Fibroblast of peridontal ligament (primary cell): ENCODE data around the gene NEURL1B.
"Not testable (repeated sequence)": the region's sequence is repeated elsewhere in the genome, so short reads cannot be mapped to it uniquely, and the experiment has no call there.

Experiments used
- DNase-seq: peaks from one replicate; pipeline ENCODE4 v3.0.0-alpha.2; 2010; ENCODE audit errors: extremely low read depth

NEURL1B gene, protein sequence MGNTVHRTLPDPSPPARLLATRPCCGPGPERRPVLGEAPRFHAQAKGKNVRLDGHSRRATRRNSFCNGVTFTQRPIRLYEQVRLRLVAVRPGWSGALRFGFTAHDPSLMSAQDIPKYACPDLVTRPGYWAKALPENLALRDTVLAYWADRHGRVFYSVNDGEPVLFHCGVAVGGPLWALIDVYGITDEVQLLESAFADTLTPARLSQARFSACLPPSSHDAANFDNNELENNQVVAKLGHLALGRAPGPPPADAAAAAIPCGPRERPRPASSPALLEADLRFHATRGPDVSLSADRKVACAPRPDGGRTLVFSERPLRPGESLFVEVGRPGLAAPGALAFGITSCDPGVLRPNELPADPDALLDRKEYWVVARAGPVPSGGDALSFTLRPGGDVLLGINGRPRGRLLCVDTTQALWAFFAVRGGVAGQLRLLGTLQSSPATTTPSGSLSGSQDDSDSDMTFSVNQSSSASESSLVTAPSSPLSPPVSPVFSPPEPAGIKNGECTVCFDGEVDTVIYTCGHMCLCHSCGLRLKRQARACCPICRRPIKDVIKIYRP

DNA sequence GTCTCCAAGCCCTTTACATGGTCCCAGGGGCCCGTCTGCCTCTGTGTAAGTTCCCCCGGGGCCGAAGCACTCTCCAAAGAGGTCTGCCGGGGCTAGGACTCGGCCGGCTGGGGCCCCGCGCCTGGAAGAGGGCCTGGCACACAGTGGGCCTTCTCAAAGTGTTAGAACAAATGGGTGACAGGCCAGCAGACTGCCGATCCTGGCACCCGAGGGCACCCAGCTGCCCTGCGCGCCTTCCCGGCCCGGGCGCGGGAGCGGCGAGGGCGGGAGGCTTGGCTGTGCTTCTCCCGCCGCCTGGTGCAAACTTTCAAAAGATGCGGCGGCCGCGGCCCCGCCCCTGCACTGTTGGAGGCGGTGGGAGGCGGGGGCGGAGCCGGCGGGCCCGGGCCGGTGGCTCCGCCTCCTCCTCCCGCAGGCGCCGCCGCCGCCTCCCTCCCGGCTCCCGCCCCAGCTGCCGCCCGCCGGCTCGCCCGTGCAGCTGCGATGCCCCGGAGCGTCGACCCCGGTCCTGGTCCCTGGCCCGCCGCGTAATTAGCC lies at the start of gene NEURL1B:
Gene NEURL1B (plus strand): TSS at position 442 of the 537 bp plus-strand sequence. CDS start 144 bp downstream, outside the sequence.
- peak; percentile 19 for DNase-seq

DNA sequence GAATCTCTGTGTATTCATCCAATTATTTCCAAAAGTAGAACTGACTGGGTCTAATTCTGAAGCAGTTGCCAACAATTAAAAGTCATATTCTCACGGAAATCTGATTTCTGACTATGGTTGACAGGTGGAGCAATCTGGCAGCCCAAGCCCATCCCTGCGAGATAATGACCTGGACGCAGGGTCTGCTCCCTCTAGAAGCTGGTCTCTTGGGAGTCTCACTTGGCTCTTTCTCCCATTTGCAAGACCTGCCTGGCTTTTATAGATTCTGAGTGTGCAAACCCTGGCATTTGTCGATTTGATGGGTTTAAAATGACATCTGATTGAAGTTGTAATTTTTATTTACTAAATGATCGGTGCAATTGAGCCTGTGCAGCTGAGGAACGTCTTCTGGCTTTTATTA lies 49.4 kb upstream of the NEURL1B start:
- DNase-seq, result no peak

DNA sequence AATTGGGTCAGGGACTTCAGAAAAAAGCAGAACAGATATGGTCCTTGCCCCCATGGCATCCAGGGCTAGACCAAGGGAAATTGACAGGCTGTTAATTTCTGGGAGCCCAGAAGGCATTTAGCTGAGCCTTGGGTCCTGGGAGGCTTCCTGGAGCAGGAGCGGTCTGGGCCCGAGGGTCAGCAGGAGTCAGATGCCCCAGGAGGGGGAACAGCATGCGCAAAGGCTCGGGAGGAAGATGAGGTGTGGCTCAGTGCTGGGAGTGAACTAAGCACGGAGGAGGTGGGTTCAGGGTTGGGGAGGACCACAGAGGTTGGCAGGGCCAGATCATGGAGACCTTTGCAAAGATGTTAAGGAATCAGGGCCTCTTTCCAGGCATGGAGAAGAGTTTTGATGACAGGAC lies 48.2 kb upstream of the NEURL1B start:
- DNase-seq, result no peak

DNA sequence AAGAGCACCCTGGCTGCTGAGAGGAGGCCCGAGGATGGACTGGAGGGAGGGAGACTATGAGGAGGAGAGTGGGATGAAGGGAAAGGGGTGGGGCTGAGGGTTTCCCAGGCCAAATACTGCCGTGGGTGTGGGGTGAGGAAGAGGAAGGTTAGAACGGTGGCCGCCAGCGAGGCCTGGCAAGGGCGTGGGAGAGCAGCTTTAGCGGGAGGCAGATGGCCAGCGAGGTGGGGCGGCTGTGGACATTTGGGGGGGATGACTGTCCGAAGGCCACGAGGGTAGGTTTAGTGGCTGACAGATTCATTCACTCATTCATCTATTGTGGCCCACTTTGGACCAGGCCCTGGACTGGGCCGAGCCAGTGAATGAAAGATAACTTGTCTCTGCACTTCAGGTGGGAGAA lies 47.8 kb upstream of the NEURL1B start:
- DNase-seq, result no peak

DNA sequence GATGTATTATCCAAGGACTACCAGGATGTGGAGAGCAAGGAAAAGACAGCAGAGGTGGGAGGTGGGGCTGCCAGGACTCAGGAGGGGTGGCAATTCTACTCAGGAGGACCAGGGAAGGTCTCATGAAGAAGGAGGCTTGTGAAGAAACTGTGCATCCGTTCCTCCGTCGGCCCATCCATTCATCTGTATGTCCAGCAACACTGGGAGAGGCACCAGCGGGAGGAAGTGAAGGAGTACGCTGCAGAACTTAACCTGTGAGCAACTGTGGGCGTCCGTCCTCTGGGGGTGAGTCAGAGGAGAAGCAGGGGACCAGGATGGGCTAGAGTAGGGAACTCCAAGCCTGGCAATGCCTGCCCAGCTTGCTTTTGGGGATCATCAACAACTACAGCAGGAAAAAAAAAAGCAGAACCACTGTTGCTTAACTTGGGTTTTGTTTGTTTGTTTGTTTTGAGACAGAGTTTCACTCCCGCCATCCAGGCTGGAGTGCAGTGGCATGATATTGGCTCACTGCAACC lies 47.3 kb upstream of the NEURL1B start:
- no peak for DNase-seq

DNA sequence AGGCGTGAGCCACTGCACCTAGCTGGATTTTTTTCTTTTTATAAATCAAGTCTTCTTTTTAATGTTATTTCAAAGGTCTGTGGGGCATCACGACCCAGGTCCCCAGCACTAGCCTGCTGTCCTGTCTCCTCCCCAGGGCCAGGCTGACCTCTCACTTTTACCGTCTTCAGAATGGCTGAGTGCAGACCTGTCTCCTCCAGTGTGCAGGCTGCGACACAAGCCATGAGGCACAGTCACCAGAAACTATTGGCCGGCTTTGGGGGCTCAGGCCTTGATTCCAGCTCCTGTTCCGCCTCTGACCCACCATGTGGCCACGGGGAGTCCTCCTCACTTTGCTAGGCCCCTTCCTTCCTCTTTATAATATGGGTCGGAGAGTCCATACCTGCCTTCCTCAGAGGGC lies 46.6 kb upstream of the NEURL1B start:
- DNase-seq, result no peak

DNA sequence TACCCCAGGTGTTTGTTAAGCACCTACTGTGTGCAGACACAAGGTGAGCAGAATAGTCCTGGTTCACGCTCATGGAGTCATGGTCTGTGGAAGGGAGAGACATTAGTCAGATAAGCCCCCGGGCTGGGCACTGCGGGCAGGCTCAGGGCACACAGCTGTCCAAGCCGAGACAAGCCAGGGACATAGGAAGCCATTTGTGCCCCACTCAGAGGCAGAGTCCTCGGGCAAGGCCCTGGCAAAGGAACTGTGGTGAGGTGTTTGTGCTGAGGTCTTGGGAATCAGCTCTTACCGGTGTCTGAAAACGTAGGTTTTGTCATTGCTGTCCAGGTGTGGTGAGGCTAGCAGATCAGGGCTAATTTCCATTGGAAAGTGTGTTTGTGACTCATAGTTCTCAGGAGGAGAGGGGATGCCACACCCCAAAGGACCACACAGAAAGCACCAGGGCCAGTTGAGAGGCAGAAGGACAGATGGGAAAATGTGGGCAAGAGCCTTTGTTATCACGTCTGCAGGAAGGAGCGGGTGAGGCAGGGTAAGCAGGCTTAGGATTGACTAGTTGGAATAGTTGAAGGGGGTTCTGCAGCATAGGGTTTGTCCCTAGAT lies 46.1 kb upstream of the NEURL1B start:
- DNase-seq, result no peak

DNA sequence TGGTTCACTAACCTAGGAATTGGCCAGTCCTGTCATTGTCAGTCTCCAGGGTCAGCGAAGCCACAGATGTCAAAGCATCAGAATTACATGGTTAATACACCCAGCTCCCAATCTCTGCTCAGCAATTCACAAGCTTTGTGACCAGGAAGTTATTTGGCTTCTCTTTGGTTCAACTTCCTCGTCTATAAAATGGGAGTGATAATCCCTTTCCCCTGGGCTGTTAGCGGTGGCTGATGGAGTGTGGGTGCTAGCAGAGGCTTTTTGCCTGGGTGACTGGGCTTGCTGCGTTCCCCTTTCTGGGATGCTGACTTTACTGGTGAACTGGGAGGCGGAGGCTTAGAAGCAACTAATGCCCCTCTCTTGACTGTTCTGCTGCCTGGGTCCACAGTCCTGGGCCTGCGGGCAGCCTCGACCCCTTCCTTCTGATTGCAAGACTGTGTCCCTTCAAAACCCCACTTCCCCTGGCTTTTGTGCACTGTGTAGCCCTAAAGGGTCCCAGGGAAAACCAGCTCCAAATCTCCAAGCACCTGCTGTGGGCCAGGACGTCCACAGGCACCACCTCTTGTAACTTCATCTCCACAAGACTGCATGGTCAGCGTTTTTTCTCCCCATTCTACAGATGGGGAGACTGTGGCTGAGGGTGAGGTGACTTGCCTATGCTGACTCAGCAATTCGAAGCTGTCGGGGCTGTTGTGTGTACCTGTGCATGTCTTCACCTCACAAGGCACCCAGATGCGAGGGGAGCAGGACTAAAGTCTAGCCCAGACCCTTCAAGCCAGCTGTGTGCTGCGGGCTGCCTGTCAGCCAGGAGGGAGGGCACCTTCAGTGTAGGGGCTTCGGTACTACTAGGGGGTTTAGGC lies 45.2 kb upstream of the NEURL1B start:
- no peak for DNase-seq

DNA sequence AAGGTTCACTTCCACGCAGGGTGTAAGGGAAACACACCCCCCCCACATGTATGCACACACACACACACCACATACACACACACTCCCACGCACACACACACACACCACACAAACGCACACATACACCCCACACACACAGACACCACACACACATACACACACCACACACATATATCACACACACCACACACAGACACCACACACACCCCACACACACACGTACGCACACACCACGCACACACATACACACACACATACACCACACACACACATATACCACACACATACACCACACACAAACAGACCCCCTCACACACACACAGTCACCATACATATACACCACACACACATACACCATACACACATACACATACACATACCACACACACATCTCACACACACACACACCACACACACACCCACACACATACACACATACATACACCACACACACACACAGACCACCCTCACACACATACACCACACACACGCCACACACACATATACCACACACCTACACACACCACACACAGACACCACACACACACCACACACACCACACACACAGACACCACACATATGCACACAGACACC lies 44.3 kb upstream of the NEURL1B start:
- no peak for DNase-seq

DNA sequence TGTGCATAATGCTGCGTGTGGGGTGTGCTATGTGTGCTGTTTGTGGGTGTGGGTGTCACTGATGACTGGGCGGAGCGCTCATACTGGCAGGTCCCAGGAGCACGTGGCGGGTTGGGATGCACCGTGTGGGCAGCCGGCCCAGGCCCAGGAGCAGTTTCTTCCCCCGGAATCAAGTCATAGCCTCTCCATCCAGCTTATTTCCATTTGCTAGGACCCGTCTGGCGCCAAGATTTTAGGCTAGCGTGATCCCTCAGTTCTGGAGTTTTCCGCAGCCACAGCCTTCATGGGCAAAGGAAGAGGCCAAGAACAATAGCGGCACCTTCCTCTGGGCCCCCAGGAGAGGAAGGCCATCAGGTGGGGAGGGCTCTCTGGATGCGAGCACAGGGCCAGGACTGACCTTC lies 43.3 kb upstream of the NEURL1B start:
- no peak for DNase-seq

DNA sequence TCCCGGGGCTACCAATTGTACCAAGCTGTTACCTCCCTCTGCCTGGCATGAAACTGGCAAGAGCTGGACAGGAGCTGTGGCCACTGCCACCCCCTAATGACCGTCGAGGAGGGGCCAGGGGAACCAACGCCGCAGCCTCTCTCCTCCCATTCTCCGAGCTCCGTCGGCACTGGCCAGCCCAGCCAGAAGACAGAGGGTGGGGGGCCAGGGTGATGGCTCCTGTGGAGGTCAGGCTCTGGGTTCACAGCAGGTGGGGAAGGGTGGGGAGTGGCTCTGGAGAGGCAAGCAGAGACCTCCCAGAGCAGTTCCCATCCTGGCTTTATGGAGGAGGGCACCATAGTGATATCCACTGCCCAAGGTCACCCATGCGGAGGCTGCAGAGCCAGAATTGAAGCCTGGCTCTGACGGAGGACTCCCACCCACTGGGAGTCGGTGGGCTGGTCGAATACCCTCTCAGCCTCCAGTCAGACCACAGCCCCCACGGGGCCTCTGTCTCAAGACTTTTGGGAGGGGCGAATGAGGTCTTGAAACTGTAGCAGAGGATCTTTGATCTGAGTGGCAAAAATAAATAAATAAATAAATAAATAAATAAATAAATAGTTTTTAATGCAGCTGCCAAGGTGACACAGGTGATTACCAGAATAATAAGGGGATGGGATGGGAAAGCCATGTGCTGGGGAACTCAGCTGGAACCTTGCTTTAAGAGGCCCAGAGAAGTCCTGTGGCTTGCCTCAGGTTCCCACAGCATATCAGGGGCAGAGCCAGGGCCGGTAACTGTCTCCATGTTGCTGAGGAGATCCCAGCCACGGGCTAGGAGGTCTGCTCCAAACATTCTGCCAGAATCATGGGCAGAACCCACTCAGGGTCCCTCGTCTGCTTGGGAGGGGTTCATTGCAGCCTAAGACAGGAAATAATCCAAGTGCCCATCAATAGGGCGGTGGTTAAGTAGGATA lies 42.5 kb upstream of the NEURL1B start:
- no peak for DNase-seq

DNA sequence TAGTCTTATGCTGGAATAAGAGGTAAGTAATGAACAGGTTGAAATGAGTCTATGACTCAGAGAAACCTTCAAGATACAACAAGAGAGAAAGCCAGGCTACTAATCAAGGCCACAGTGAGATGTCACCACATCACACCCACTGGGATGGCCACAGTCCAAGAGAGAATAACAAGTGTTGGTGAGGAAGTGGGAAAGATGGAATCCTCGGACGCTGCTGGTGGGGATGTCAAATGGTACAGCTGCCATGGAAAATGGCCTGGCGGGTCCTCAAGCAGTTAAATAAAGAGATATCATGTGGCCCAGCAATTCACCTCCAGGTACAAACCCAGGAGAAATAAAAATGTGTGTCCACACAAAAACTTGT lies 41.9 kb upstream of the NEURL1B start:
- no peak for DNase-seq

DNA sequence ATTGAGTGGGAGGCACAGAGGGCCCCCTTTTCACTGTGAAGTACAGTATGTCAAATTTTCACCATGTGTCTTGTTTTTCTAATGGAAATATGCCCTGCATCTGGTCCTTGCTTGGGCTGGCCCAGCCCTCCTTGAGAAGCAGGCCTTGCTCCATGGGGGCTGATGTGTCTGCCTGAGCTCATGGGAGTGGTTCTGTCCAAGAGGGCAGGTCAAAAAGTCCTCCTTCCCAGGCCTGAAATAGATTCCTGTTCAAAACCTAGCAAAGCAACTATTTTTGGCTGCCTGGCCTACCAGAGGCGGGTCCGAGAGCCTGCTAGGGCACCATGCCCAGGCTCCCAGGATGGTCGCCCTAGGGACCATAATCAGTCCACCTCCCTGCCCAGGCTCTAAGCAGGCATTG lies 40.5 kb upstream of the NEURL1B start:
- no peak for DNase-seq

DNA sequence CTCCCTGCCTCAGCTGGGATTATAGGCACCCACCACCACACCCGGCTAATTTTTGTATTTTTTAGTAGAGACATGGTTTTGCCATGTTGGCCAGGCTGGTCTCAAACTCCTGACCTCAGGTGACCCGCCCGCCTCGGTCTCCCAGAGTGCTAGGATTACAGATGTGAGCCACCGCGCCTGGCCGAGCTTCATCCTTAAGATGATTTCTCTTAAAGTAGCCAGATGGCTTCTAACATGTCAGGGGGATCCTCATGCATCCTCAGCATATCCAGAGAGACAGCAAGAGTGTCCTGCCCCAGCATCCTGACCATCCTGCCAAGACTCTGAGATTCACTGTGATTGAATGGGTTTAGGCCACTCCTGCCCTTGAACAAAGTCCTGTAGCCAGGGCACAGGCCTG lies 39.5 kb upstream of the NEURL1B start:
- DNase-seq, result not testable (repeated sequence)

DNA sequence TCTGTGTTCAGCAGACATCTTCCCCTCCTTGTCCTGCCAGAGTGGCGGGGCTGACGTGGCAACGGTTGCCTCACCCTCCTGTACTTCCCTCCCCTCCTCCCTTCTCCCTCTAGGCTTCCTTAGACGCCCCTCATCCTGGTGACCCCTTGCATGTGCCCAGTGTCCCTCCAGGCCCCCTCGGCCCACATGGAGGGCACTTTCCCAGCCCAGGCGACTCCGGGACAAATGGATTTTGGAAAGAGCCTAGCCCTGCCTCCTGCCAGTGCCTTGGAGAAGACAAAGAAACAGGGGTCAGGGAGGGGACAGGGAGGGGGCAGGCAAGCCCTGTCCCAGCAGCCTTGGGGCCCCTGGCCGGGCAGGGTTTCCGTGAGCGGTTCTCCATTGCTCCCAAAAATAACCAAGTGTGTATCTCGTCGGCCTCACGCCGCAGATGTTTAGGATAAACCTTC lies 38.3 kb upstream of the NEURL1B start:
- no peak for DNase-seq

DNA sequence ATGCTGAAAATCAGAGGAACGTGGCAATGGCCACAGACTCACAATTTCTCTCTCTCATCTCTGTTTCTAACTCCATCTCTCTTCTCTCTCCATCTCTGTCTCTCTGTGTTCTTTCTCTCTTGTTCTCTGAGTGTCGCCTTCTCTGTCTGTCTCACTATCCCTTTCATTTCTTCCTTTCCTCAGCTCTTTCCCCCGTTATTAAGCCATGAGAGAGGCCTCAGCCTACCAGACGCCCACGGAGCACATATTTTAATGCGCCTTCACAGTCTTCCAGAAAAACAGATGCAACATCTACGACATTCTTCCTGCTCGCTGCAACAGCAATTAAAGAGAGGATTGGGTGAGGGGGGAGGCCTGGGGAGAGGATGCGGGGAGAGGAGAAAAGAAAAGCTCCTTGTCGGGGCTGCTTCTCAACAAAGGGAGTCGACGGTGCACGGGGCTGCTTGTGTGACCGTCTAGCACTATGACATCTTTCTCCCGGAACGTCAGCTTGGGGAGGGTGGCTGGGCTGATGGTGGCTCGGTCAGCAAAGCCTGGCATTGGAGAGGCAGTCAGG lies 37.7 kb upstream of the NEURL1B start:
- peak; percentile 13 for DNase-seq

DNA sequence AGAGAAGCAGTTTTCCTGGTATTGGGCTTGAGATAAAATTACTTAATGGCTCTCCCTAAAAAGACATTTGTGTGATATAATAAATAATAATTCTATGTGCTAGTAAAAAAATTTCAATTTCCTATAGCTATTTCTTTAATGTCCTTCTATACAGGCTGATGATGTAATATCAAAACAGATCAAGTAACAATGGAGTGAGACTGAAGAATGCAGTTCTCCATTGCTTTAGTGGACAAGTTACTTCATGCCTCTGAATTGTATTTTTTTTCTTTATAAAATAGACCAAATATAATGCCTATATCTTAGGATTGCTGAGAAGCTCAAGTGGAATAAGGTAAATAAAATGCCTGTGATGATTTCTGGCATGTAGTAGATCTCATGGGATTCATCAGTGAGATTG lies 35.6 kb upstream of the NEURL1B start:
- DNase-seq, result no peak

DNA sequence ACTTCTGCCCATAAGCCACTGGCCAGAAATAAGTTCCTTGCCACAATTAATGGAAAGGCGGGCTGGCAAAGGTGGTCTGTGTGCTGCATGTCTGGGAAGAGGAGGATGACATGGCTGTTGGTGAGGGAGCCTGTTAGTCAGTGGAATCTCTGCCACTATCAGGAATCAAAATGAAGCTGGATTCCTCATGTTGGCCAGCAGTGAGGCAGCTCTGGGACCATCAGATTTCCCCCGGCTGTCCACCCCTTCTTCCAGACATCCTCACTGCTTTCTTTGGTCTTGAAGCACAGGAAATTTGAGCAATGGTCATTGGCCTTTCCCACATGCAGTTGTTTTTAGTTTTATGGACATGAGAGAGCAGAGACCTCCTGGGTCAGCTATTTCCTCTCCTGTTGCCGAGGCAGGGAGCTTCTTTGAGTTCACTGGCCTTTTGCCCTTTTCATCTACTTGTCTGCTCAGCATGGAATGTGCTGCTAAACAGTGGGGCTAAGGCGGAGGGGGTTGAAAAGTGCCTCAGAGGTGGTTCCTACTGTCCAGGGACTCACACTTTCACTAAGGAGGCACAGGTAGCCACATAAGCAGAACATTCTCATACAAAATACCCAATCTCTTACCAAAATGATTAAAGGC lies 34.8 kb upstream of the NEURL1B start:
- DNase-seq, result no peak

DNA sequence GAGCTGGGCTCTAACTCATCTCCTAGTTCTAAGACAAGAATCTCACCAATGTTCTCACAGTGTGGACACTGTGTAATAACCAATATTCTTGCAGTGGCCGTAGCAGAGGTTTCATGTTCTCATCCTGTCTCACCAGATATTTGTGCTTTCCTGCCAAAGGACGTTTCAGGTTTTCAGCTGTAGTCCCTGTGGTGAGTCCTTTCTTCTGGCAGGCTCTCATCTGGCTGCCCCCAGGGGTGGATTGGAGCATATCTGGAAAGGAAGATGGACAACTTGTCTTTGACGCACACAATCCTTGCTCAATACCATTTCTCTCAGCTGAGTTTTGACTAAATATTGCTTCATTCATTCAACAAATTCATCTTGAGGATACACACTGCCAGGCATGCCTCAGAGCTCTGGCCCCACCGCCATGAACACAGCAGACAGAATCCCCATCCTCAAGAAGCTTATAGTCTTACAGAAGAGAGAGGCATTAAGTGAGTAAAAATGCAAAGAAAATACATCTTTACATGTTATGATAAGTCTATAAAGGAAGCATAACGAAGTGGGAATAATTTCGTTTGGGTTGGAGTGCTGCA lies 33.8 kb upstream of the NEURL1B start:
- DNase-seq, result no peak
